Endothelial cell of umbilical vein (primary cell): ENCODE data around the gene PM20D1. TPM values are rescaled to one million over a fixed set of nuclear protein-coding genes. Genes with fewer than 3 reads are reported as not detected.

Source experiments
- BruUV-seq: library from RNA; stranded (reverse); fragments of 400-500 nt; replicated peaks from 2 replicates; lab custom pipeline; 2021; lab: Mats Ljungman, UMichigan
- CTCF ChIA-PET: fragments of 300-600, 350-600 bp; sonication (Branson Sonifier 250); formaldehyde crosslinking; loops from one replicate; lab custom pipeline; 2021; ENCODE audit warnings: antibody characterized with exemption, inconsistent platforms; lab: Charles Lee
- POLR2A ChIA-PET: fragments of 300-600, 350-600 bp; sonication (Branson Sonifier 250); formaldehyde crosslinking; loops from one replicate; lab custom pipeline; 2021; ENCODE audit warnings: antibody characterized with exemption, inconsistent platforms; lab: Charles Lee
- DNase-seq: peaks from one replicate; pipeline ENCODE4 v3.0.0-alpha.2; 2011; ENCODE audit warnings: low read depth, low spot score
- FAIRE-seq: peaks from 2 replicates; lab custom pipeline; 2011; peaks lifted over from hg19 to GRCh38; lab: Jason Lieb, UNC
- H2AFZ ChIP-seq: 2 replicates; pipeline ENCODE4 v1.6.0; 2012; ENCODE audit warnings: low read depth, low read length, control low read depth, inconsistent platforms
- H3K27ac ChIP-seq: 2 replicates; pipeline ENCODE4 v1.5.1; 2011; ENCODE audit warnings: low read depth, mild to moderate bottlenecking, control low read depth, low read length, moderate library complexity; ENCODE audit not compliant: insufficient read depth
- H3K27me3 ChIP-seq, 2 experiments: 2 replicates each; pipeline versions ENCODE4 v1.6.0 to v1.6.1; 2011; ENCODE audit warnings: low read length in 2 of 2, mixed read lengths in 1 of 2; ENCODE audit not compliant: control insufficient read depth in 2 of 2, insufficient read depth in 2 of 2
- H3K36me3 ChIP-seq, 2 experiments: 2 replicates in 1 of 2; 3 replicates in 1 of 2; pipeline ENCODE4 v1.5.1; 2011; ENCODE audit warnings: low read length in 2 of 2, mild to moderate bottlenecking in 1 of 2, moderate library complexity in 1 of 2; ENCODE audit not compliant: control insufficient read depth in 2 of 2, insufficient read depth in 2 of 2; ENCODE audit errors: extremely low read depth in 1 of 2
- H3K4me1 ChIP-seq: 3 replicates; pipeline ENCODE4 v1.5.1; 2011; ENCODE audit warnings: mild to moderate bottlenecking, low read length; ENCODE audit not compliant: control insufficient read depth, insufficient read depth; ENCODE audit errors: extremely low read depth
- H3K4me2 ChIP-seq: 2 replicates; pipeline ENCODE4 v1.6.1; 2011; ENCODE audit warnings: low read length, control low read depth, mixed read lengths; ENCODE audit not compliant: insufficient read depth
- H3K4me3 ChIP-seq, 3 experiments: fragments of 200-600 bp in 1 of 3; sonication (generic), shearing (Covaris generic) in 1 of 3; replicated peaks in 1 of 3; 2 replicates each; pipeline ENCODE4 v1.5.1; 2011 to 2016; ENCODE audit warnings: control low read depth in 3 of 3, low read length in 3 of 3, mild to moderate bottlenecking in 2 of 3, inconsistent platforms in 1 of 3, low read depth in 1 of 3, moderate library complexity in 1 of 3; ENCODE audit not compliant: insufficient read depth in 1 of 3
- H3K79me2 ChIP-seq: 2 replicates; pipeline ENCODE4 v1.6.0; 2012; ENCODE audit warnings: low read length, inconsistent platforms; ENCODE audit not compliant: control insufficient read depth, insufficient read depth
- H3K9ac ChIP-seq: replicated peaks from 2 replicates; pipeline ENCODE3; 2011; ENCODE audit warnings: low read length, control low read depth; ENCODE audit not compliant: insufficient read depth; ENCODE audit errors: extremely low read depth
- H3K9me1 ChIP-seq: replicated peaks from 3 replicates; pipeline ENCODE4 v1.6.0; 2011; ENCODE audit warnings: mild to moderate bottlenecking, low read length; ENCODE audit not compliant: control insufficient read depth, insufficient read depth; ENCODE audit errors: extremely low read depth
- H3K9me3 ChIP-seq: replicated peaks from 2 replicates; pipeline ENCODE4 v1.5.1; 2012; ENCODE audit warnings: low read length, inconsistent platforms; ENCODE audit not compliant: control insufficient read depth, insufficient read depth
- H4K20me1 ChIP-seq: replicated peaks from 2 replicates; pipeline ENCODE3; 2011; ENCODE audit warnings: mild to moderate bottlenecking, low read length; ENCODE audit not compliant: control insufficient read depth, insufficient read depth; ENCODE audit errors: extremely low read depth
- CTCF ChIP-seq, 2 donors: IDR thresholded peaks; 1 replicate in 1 of 2; 2 replicates in 1 of 2; pipeline ENCODE4 v1.5.1; 2011; ENCODE audit warnings: low read length in 2 of 2, mild to moderate bottlenecking in 2 of 2, moderate library complexity in 2 of 2, control low read depth in 1 of 2, inconsistent platforms in 1 of 2, low read depth in 1 of 2; ENCODE audit not compliant: insufficient read depth in 1 of 2; ENCODE audit errors: extremely low read depth in 1 of 2
- EZH2 ChIP-seq: IDR thresholded peaks from 2 replicates; pipeline ENCODE4 v1.6.1; 2012; ENCODE audit warnings: borderline replicate concordance, low read depth, mild to moderate bottlenecking, moderate library complexity, low read length, inconsistent platforms; ENCODE audit not compliant: severe bottlenecking
- FOS ChIP-seq: IDR thresholded peaks from 2 replicates; pipeline ENCODE4 v1.6.1; 2011; ENCODE audit warnings: mild to moderate bottlenecking, low read length, moderate library complexity, borderline replicate concordance; ENCODE audit not compliant: insufficient read depth
- GATA2 ChIP-seq: IDR thresholded peaks from 2 replicates; pipeline ENCODE4 v1.7.0; 2011; ENCODE audit warnings: low read depth, mild to moderate bottlenecking, moderate library complexity, mixed read lengths, low read length; ENCODE audit not compliant: insufficient read length, insufficient read depth
- JUN ChIP-seq: IDR thresholded peaks from 2 replicates; pipeline ENCODE4 v1.6.1; 2011; ENCODE audit warnings: borderline replicate concordance, low read depth; ENCODE audit not compliant: insufficient read length, insufficient read depth
- MAX ChIP-seq: IDR thresholded peaks from 2 replicates; pipeline ENCODE4 v1.6.1; 2011; ENCODE audit not compliant: insufficient read depth, insufficient read length
- MYC ChIP-seq: IDR thresholded peaks from one replicate; pipeline ENCODE4 v1.6.1; 2011; ENCODE audit warnings: mild to moderate bottlenecking, low read depth, low read length
- POLR2A ChIP-seq: IDR thresholded peaks from 2 replicates; pipeline ENCODE4 v1.6.1; 2012; ENCODE audit warnings: low read depth, mild to moderate bottlenecking, control low read depth, low read length
- POLR2AphosphoS5 ChIP-seq: IDR thresholded peaks from 2 replicates; pipeline ENCODE4 v1.6.1; 2012; ENCODE audit warnings: low read depth, mild to moderate bottlenecking, control low read depth, low read length, moderate library complexity; ENCODE audit not compliant: insufficient read depth
- dilution Hi-C: fragments of 300-500 bp; cut with MboI; formaldehyde crosslinking; loops from one replicate; pipeline ENCODE4 v1.15.0; 2019; ENCODE audit warnings: low sequenced_read_pairs; ENCODE audit not compliant: extremely low pct_ligation_motif_present
- intact Hi-C: fragments of 100-400 bp; cut with micrococcal nuclease; formaldehyde crosslinking; loops from one replicate; pipeline ENCODE4 v1.10.0; 2022
- polyA plus RNA-seq, 4 experiments: library from polyadenylated mRNA; depleted of rRNA in 3 of 4; stranded (reverse) in 3 of 4; unstranded in 1 of 4; fragments of >200 nt; gene quantifications; 2 replicates each; pipeline versions ENCODE4 v1.2.1 to v1.2.3, GENCODE V29; 2011 to 2012; ENCODE audit warnings: missing spikeins in 1 of 4
- total RNA-seq: library from RNA; stranded (reverse); gene quantifications from 2 replicates; pipeline ENCODE4 v1.2.3, GENCODE V29; 2021

The PM20D1 gene
- total and polyA plus RNA-seq, 2 donors (not counting 3 experiments of a cell fraction or from before 2014, with no cell fraction given): 0.11 TPM; not detected in 1

- Histone ChIP-seq H3K4me1 (no peaks in the 10 kb centered on the region), H3K79me2 (no peaks in the 10 kb centered on the region), H3K9me3 (no peaks in the 10 kb centered on the region), H2AFZ (no peak overlapping the region), H3K27ac (no peak overlapping the region), H3K36me3 (no peaks in the 10 kb centered on the region), H3K4me3 (no peak overlapping the region), H3K9ac (no peak overlapping the region), H3K4me2 (no peak overlapping the region), H4K20me1 (no peaks in the 10 kb centered on the region), H3K9me1 (no peaks in the 10 kb centered on the region), H3K27me3 (peaks cover 0 to 18% of the 10 kb centered on the region in 2 experiments)
- dilution Hi-C loops (no loop called here), intact Hi-C loops (no loop called here)
- BruUV-seq: no TSS peak
- no peak for DNase-seq
- POLR2A ChIA-PET: no interaction called here
- FAIRE-seq: no peak
- TF ChIP-seq POLR2A (no peak), GATA2 (no peak), MAX (no peak), JUN (no peak), CTCF (IDR thresholded peaks at IDR 0.05; ENCODE audit: extremely low read depth in 1 of 2, insufficient read depth in 1 of 2, low read depth in 1 of 2, low read length in 2 of 2) (no peak), MYC (no peak), POLR2AphosphoS5 (no peak), FOS (no peak), EZH2 (no peak)
- CTCF ChIA-PET: no interaction called here
These were observed 30.0 kb upstream of the PM20D1 start for GRCh38 chr1:205879974-205880373.
